Neuronal stem cell (in vitro differentiated cells): Measurements from ENCODE around the gene PARP14.

ENCODE experiments used
- DNase-seq: peaks from one replicate; pipeline ENCODE4 v3.0.0-alpha.2; 2013; ENCODE audit warnings: low spot score
- H2AFZ ChIP-seq: one replicate; pipeline ENCODE4 v1.6.1; 2013; ENCODE audit warnings: mild to moderate bottlenecking, low read length, inconsistent platforms
- H2AK5ac ChIP-seq: 2 replicates; pipeline ENCODE4 v1.6.1; 2013; ENCODE audit warnings: low read depth, mild to moderate bottlenecking, inconsistent platforms, low read length, moderate library complexity, mixed read lengths
- H2BK120ac ChIP-seq: 2 replicates; pipeline ENCODE4 v1.6.1; 2013; ENCODE audit warnings: low read depth, mild to moderate bottlenecking, inconsistent platforms, low read length, moderate library complexity, mixed read lengths
- H2BK12ac ChIP-seq: one replicate; pipeline ENCODE4 v1.6.1; 2013; ENCODE audit warnings: low read length, inconsistent platforms
- H2BK15ac ChIP-seq: 2 replicates; pipeline ENCODE4 v1.6.1; 2013; ENCODE audit warnings: mild to moderate bottlenecking, low read length, inconsistent platforms, mixed read lengths
- H2BK5ac ChIP-seq: one replicate; pipeline ENCODE4 v1.6.1; 2013; ENCODE audit warnings: inconsistent platforms, mild to moderate bottlenecking, low read length, moderate library complexity
- H3K14ac ChIP-seq: one replicate; pipeline ENCODE4 v1.6.1; 2013; ENCODE audit warnings: low read length, inconsistent platforms
- H3K18ac ChIP-seq: 2 replicates; pipeline ENCODE4 v1.6.1; 2013; ENCODE audit warnings: low read length, inconsistent platforms
- H3K23ac ChIP-seq: 2 replicates; pipeline ENCODE4 v1.6.1; 2013; ENCODE audit warnings: low read depth, mild to moderate bottlenecking, mixed read lengths, low read length, inconsistent platforms; ENCODE audit not compliant: poor library complexity
- H3K27ac ChIP-seq: replicated peaks from 3 replicates; pipeline ENCODE4 v1.5.1; 2013; ENCODE audit warnings: low read length, inconsistent platforms
- H3K27me3 ChIP-seq, 3 experiments: 2 replicates each; pipeline ENCODE4 v1.6.1; 2013; ENCODE audit warnings: low read length in 3 of 3, mild to moderate bottlenecking in 2 of 3, inconsistent platforms in 1 of 3, low read depth in 1 of 3, mixed read lengths in 1 of 3, moderate library complexity in 1 of 3; ENCODE audit not compliant: control insufficient read depth in 3 of 3, insufficient read depth in 3 of 3
- H3K36me3 ChIP-seq, 2 donors: replicated peaks in 1 of 2; 2 replicates each; pipeline ENCODE4 v1.6.1; 2013; ENCODE audit warnings: low read length in 2 of 2; ENCODE audit not compliant: control insufficient read depth in 2 of 2, insufficient read depth in 2 of 2
- H3K4ac ChIP-seq: 2 replicates; pipeline ENCODE4 v1.6.1; 2013; ENCODE audit warnings: inconsistent platforms, mild to moderate bottlenecking, low read length, moderate library complexity
- H3K4me1 ChIP-seq, 2 donors: 1 replicate in 1 of 2; 2 replicates in 1 of 2; pipeline ENCODE4 v1.6.1; 2013; ENCODE audit warnings: low read length in 2 of 2, low read depth in 1 of 2; ENCODE audit not compliant: control insufficient read depth in 2 of 2, insufficient read depth in 1 of 2
- H3K4me2 ChIP-seq: one replicate; pipeline ENCODE4 v1.6.1; 2013; ENCODE audit warnings: mild to moderate bottlenecking, low read length, inconsistent platforms; ENCODE audit not compliant: insufficient read depth, poor library complexity, severe bottlenecking
- H3K4me3 ChIP-seq, 2 donors: 2 replicates each; pipeline ENCODE4 v1.5.1; 2013; ENCODE audit warnings: low read length in 2 of 2, mild to moderate bottlenecking in 2 of 2, inconsistent platforms in 1 of 2, moderate library complexity in 1 of 2
- H3K79me1 ChIP-seq: one replicate; pipeline ENCODE4 v1.6.1; 2013; ENCODE audit warnings: low read depth, mild to moderate bottlenecking, inconsistent platforms, low read length, moderate library complexity
- H3K9ac ChIP-seq: one replicate; pipeline ENCODE4 v1.6.1; 2013; ENCODE audit warnings: mild to moderate bottlenecking, low read depth, low read length, inconsistent platforms; ENCODE audit not compliant: poor library complexity
- H3K9me3 ChIP-seq, 2 donors: replicated peaks in 1 of 2; 2 replicates each; pipeline versions ENCODE3 to v1.6.1; 2013; ENCODE audit warnings: low read length in 2 of 2, mild to moderate bottlenecking in 2 of 2, inconsistent platforms in 1 of 2, low read depth in 1 of 2, mixed read lengths in 1 of 2, moderate library complexity in 1 of 2; ENCODE audit not compliant: control insufficient read depth in 2 of 2, insufficient read depth in 1 of 2
- H4K8ac ChIP-seq: one replicate; pipeline ENCODE4 v1.6.1; 2013; ENCODE audit warnings: low read depth, mild to moderate bottlenecking, inconsistent platforms, low read length, moderate library complexity
- H4K91ac ChIP-seq: one replicate; pipeline ENCODE4 v1.6.1; 2013; ENCODE audit warnings: low read length, low read depth, mild to moderate bottlenecking, inconsistent platforms; ENCODE audit not compliant: poor library complexity
- WGBS, 2 donors: extraction: QIAGEN DNeasy Blood & Tissue Kit; methylation state at CpG; one replicate each; pipeline ENCODE4 v1.1.7; 2013; ENCODE audit warnings: missing lambda C conversion rate in 2 of 2, mixed read lengths in 1 of 2; ENCODE audit not compliant: insufficient read length in 2 of 2, insufficient replicate concordance in 1 of 2; ENCODE audit errors: extremely low coverage in 2 of 2; 5-methylcytosine and 5-hydroxymethylcytosine counted together

Gene PARP14

GRCh38 chr3:122719273-122719921 is 38.8 kb downstream of the PARP14 start:
- Histone ChIP-seq H3K27ac (no peak overlapping the region), H3K9me3 (peaks cover 0 to 7% of the 10 kb centered on the region in 2 donors), H3K4me1 (peaks cover 0 to 9% of the 10 kb centered on the region in 2 donors), H3K79me1 (no peaks in the 10 kb centered on the region), H2BK15ac (no peak overlapping the region), H3K4me2 (no peak overlapping the region), H2BK120ac (no peak overlapping the region), H3K9ac (no peak overlapping the region), H2BK5ac (no peak overlapping the region), H2BK12ac (no peak overlapping the region), H3K18ac (no peak overlapping the region), H3K23ac (no peak overlapping the region), H3K27me3 (no peaks in the 10 kb centered on the region), H4K8ac (no peak overlapping the region), H3K4ac (no peak overlapping the region), H3K4me3 (no peak overlapping the region), H2AK5ac (no peak overlapping the region), H3K36me3 (peaks cover 0 to 7% of the 10 kb centered on the region in 2 donors), H4K91ac (no peak overlapping the region), H3K14ac (no peak overlapping the region), H2AFZ (no peak overlapping the region)
- no peak for DNase-seq
- WGBS, 2 donors: no CpG with 5 or more reads among the region's 3 CpGs

GRCh38 chr3:122725106-122725505 is 44.5 kb downstream of the PARP14 start:
- Histone ChIP-seq H4K8ac (no peak overlapping the region), H3K23ac (no peak overlapping the region), H2BK5ac (no peak overlapping the region), H2AK5ac (no peak overlapping the region), H3K18ac (no peak overlapping the region), H2BK15ac (no peak overlapping the region), H4K91ac (no peak overlapping the region), H2AFZ (no peak overlapping the region), H3K4me3 (no peak overlapping the region), H3K4ac (no peak overlapping the region), H3K14ac (no peak overlapping the region), H3K9me3 (peaks cover 0 to 7% of the 10 kb centered on the region in 2 donors), H3K4me2 (no peak overlapping the region), H3K27ac (no peak overlapping the region), H3K4me1 (no peaks in the 10 kb centered on the region), H3K79me1 (no peaks in the 10 kb centered on the region), H3K36me3 (no peaks in the 10 kb centered on the region), H3K9ac (no peak overlapping the region), H2BK12ac (no peak overlapping the region), H2BK120ac (no peak overlapping the region), H3K27me3 (no peaks in the 10 kb centered on the region)
- no CpG with 5 or more reads among the region's 20 CpGs for WGBS, 2 donors
- DNase-seq: no peak

GRCh38 chr3:122727294-122727693 is 46.7 kb downstream of the PARP14 start:
- no peak for DNase-seq
- Histone ChIP-seq H3K23ac (no peak overlapping the region), H4K91ac (no peak overlapping the region), H3K4me1 (no peaks in the 10 kb centered on the region), H3K27me3 (no peaks in the 10 kb centered on the region), H2BK15ac (no peak overlapping the region), H3K36me3 (peaks cover 0 to 2% of the 10 kb centered on the region in 2 donors), H3K18ac (no peak overlapping the region), H4K8ac (no peak overlapping the region), H2BK5ac (no peak overlapping the region), H2BK120ac (no peak overlapping the region), H3K27ac (no peak overlapping the region), H3K4ac (no peak overlapping the region), H3K79me1 (no peaks in the 10 kb centered on the region), H2AK5ac (no peak overlapping the region), H3K9me3 (peaks cover 0 to 7% of the 10 kb centered on the region in 2 donors), H2AFZ (no peak overlapping the region), H3K14ac (no peak overlapping the region), H3K9ac (no peak overlapping the region), H2BK12ac (no peak overlapping the region), H3K4me2 (no peak overlapping the region), H3K4me3 (no peak overlapping the region)
- WGBS, 2 donors: no CpG with 5 or more reads among the region's 3 CpGs

- no peak overlapping the region for H3K18ac ChIP-seq
- no peak overlapping the region for H3K4me2 ChIP-seq
- no peak overlapping the region for H3K4ac ChIP-seq
- H4K8ac ChIP-seq: no peak overlapping the region
- H2BK15ac ChIP-seq: no peak overlapping the region
- H4K91ac ChIP-seq: no peak overlapping the region
- H3K4me1 ChIP-seq: no peaks in the 10 kb centered on the region
- no peak overlapping the region for H3K9ac ChIP-seq
- no CpG with 5 or more reads among the region's 9 CpGs for WGBS, 2 donors
- H3K23ac ChIP-seq: no peak overlapping the region
- H3K14ac ChIP-seq: no peak overlapping the region
- no peak overlapping the region for H2AFZ ChIP-seq
- no peak overlapping the region for H2BK5ac ChIP-seq
- DNase-seq: no peak
- peaks cover 0 to 2% of the 10 kb centered on the region in 2 donors for H3K36me3 ChIP-seq
- H2BK120ac ChIP-seq: no peak overlapping the region
- H2AK5ac ChIP-seq: no peak overlapping the region
- H3K79me1 ChIP-seq: no peaks in the 10 kb centered on the region
- no peak overlapping the region for H3K27ac ChIP-seq
- H3K27me3 ChIP-seq: no peaks in the 10 kb centered on the region
- peak overlapping the region in 1 of 2 donors; percentile 25 for H3K4me3 ChIP-seq
- peaks cover 0 to 11% of the 10 kb centered on the region in 2 donors for H3K9me3 ChIP-seq
- H2BK12ac ChIP-seq: no peak overlapping the region
Measured at GRCh38 chr3:122727766-122728165, 47.1 kb downstream of the PARP14 start.
